Transverse colon (tissue), 4 donors: ENCODE results near the gene FAM171A1. TPM values are rescaled to one million over a fixed set of nuclear protein-coding genes. Genes with fewer than 3 reads are reported as not detected.

Source experiments
- DNase-seq: peaks from one replicate; pipeline ENCODE4 v3.0.0-alpha.2; 2019
- H3K27ac ChIP-seq, 4 donors: fragments of 200-600 bp; sonication (generic); 2 replicates each; pipeline ENCODE4 v1.5.1; 2016 to 2018; ENCODE audit warnings: inconsistent platforms in 4 of 4
- H3K27me3 ChIP-seq: fragments of 200-600 bp; sonication (generic); 2 replicates; pipeline ENCODE4 v1.5.1; 2017; ENCODE audit warnings: inconsistent platforms
- H3K36me3 ChIP-seq, 4 donors: fragments of 200-600 bp; sonication (generic); 2 replicates each; pipeline ENCODE4 v1.5.1; 2017 to 2019; ENCODE audit warnings: inconsistent platforms in 4 of 4
- H3K4me1 ChIP-seq, 4 donors: fragments of 200-600 bp; sonication (generic); 2 replicates each; pipeline ENCODE4 v1.5.1; 2017 to 2020; ENCODE audit warnings: inconsistent platforms in 4 of 4
- H3K4me3 ChIP-seq, 4 donors: fragments of 200-600 bp; sonication (generic); 1 replicate in 1 of 4; 2 replicates in 3 of 4; pipeline versions ENCODE4 v1.5.1 to v1.6.1; 2017 to 2019; ENCODE audit warnings: inconsistent platforms in 4 of 4
- H3K9me3 ChIP-seq, 2 donors: fragments of 200-600 bp; sonication (generic); 2 replicates each; pipeline ENCODE4 v1.5.1; 2017 to 2019; ENCODE audit warnings: inconsistent platforms in 2 of 2
- CTCF ChIP-seq, 5 experiments: fragments of 200-600 bp in 3 of 5; fragments of 450-650 bp in 2 of 5; sonication (generic) in 3 of 5; IDR thresholded peaks; 1 replicate in 2 of 5; 2 replicates in 3 of 5; pipeline ENCODE4 v1.5.1; 2016 to 2017; ENCODE audit warnings: antibody characterized with exemption in 5 of 5, inconsistent platforms in 3 of 5, mild to moderate bottlenecking in 2 of 5, moderate library complexity in 1 of 5
- EP300 ChIP-seq: sonication (generic); formaldehyde crosslinking; IDR thresholded peaks from one replicate; pipeline ENCODE4 v1.6.1; 2017; ENCODE audit warnings: antibody characterized with exemption, low read depth
- POLR2A ChIP-seq: fragments of 450-650 bp; IDR thresholded peaks from one replicate; pipeline ENCODE4 v1.6.1; 2016; ENCODE audit warnings: antibody characterized with exemption, mild to moderate bottlenecking, moderate library complexity
- POLR2AphosphoS5 ChIP-seq, 3 donors: sonication (generic); formaldehyde crosslinking; IDR thresholded peaks; one replicate each; pipeline ENCODE4 v1.6.1; 2016; ENCODE audit warnings: antibody characterized with exemption in 3 of 3
- WGBS, 2 donors: methylation state at CpG; one replicate each; pipeline ENCODE4 v1.1.5; 2018; ENCODE audit warnings: low coverage in 1 of 2; 5-methylcytosine and 5-hydroxymethylcytosine counted together
- in situ Hi-C, 4 donors: fragments of 200-750 bp; cut with MboI; loops; one replicate each; pipeline versions ENCODE4 v1.15.0 to v1.15.1; 2017; ENCODE audit warnings: low sequenced_read_pairs in 3 of 4, low pct_ligation_motif_present in 1 of 4, low pct_unique_long_range_greater_than_20kb in 1 of 4
- intact Hi-C: fragments of 100-400 bp; cut with DNase I; formaldehyde crosslinking; loops from one replicate; pipeline ENCODE4 v1.15.1; 2023; ENCODE audit warnings: low total_unique reads
- total RNA-seq, 4 donors: library from RNA; depleted of rRNA; stranded (reverse); fragments of >200 nt; gene quantifications; one replicate each; pipeline ENCODE4 v1.1.0, GENCODE V29; 2016

Gene FAM171A1
- total RNA-seq, 4 donors from 2014 or later, result 29.2 to 42.2 (median 38.2) TPM

DNA sequence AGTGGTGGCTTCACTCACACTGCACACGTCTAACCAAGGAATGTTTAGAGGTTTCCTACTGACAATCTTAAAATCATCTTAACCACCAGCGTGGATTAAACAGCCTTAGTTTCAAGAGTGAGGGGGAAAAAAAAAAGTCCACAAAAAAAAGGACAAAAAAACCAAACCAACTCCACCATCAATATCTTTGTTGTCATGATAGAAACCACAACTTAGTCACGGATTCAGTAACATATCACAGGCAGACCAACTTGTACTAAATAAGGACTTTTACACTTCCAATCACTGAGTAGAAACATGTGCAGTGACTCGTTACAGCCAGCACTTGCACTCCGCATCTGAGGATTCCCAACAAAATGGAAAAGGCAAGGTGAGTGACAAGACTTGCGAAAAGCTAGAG, 46.5 kb downstream of the FAM171A1 start:
- intact Hi-C loops, result no loop called here
- Histone ChIP-seq H3K36me3 (no peaks in the 10 kb centered on the region), H3K4me1 (peaks cover 6 to 26% (median 17%) of the 10 kb centered on the region in 4 donors), H3K4me3 (no peak overlapping the region), H3K27me3 (no peaks in the 10 kb centered on the region), H3K27ac (no peak overlapping the region), H3K9me3 (no peaks in the 10 kb centered on the region)
- 75 to 77% methylated on average over 5 to 6 of the region's 6 CpGs for WGBS, 2 donors
- in situ Hi-C loops, result no loop called here
- TF ChIP-seq POLR2A, result no peak
- TF ChIP-seq POLR2AphosphoS5 (IDR thresholded peaks at IDR 0.05), result no peak
- no peak for TF ChIP-seq EP300
- no peak for TF ChIP-seq CTCF (IDR thresholded peaks at IDR 0.05)
- DNase-seq, result no peak

DNA sequence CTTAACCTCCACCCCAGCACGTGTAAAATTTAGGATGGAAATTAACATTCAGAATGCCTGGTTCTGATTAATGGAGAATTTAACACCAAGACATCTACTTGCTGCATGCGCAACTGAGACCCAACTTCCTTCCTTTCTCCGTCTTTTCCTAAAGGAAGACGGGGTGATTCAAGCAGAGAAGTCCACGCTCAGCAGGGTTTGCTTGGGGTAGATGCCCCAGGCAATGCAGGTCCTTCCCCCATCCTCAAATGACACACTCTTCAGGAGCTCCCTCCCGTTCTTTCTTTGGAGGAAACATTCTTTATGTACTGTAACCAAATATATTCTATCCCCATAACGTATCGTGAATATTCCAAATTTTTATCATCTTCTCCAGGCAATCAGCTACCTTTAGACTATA, 47.0 kb downstream of the FAM171A1 start:
- H3K4me3 ChIP-seq, result no peak overlapping the region
- H3K4me1 ChIP-seq, result peaks cover 6 to 25% (median 14%) of the 10 kb centered on the region in 4 donors
- H3K9me3 ChIP-seq, result no peaks in the 10 kb centered on the region
- H3K36me3 ChIP-seq, result no peaks in the 10 kb centered on the region
- 84 to 86% methylated on average over 5 to 8 of the region's 8 CpGs for WGBS, 2 donors
- in situ Hi-C loops (no loop called here), intact Hi-C loops (no loop called here)
- no peak overlapping the region for H3K27ac ChIP-seq
- no peaks in the 10 kb centered on the region for H3K27me3 ChIP-seq
- DNase-seq, result no peak
- no peak for TF ChIP-seq EP300
- no peak for TF ChIP-seq POLR2A
- no peak for TF ChIP-seq CTCF (IDR thresholded peaks at IDR 0.05)
- TF ChIP-seq POLR2AphosphoS5 (IDR thresholded peaks at IDR 0.05), result no peak

DNA sequence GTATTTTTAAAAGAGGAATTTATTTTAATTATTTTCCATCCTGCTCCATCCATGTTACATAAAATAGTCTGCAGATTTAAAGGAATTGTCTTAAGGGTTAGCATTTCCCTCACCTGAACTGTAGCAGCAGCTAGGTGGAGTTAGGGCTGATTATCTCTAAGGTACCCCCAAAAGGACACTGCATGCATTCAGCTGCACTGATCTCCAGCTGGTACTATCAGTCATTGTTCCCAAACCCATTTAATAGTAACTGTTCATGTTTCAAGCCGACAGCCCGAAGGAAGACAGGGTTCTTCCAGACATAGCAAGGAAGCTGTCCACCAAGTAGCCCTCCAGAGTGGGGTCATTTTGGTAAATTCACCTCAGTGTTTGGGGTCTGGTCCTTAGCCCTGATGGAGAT, 48.7 kb downstream of the FAM171A1 start:
- no peak for DNase-seq
- Histone ChIP-seq H3K36me3 (no peaks in the 10 kb centered on the region), H3K27ac (peak overlapping the region in 2 of 4 donors; percentile 17 to 39), H3K4me1 (peaks cover 6 to 26% (median 14%) of the 10 kb centered on the region in 4 donors), H3K9me3 (no peaks in the 10 kb centered on the region), H3K27me3 (no peaks in the 10 kb centered on the region), H3K4me3 (no peak overlapping the region)
- in situ Hi-C loops, result no loop called here
- WGBS, 2 donors, result 77% methylated on average over 2 of the region's 2 CpGs; no CpG with 5 or more reads in 1 of the 2 donors
- intact Hi-C loops, result no loop called here
- TF ChIP-seq POLR2AphosphoS5 (IDR thresholded peaks at IDR 0.05) (no peak), POLR2A (no peak), EP300 (no peak)

DNA sequence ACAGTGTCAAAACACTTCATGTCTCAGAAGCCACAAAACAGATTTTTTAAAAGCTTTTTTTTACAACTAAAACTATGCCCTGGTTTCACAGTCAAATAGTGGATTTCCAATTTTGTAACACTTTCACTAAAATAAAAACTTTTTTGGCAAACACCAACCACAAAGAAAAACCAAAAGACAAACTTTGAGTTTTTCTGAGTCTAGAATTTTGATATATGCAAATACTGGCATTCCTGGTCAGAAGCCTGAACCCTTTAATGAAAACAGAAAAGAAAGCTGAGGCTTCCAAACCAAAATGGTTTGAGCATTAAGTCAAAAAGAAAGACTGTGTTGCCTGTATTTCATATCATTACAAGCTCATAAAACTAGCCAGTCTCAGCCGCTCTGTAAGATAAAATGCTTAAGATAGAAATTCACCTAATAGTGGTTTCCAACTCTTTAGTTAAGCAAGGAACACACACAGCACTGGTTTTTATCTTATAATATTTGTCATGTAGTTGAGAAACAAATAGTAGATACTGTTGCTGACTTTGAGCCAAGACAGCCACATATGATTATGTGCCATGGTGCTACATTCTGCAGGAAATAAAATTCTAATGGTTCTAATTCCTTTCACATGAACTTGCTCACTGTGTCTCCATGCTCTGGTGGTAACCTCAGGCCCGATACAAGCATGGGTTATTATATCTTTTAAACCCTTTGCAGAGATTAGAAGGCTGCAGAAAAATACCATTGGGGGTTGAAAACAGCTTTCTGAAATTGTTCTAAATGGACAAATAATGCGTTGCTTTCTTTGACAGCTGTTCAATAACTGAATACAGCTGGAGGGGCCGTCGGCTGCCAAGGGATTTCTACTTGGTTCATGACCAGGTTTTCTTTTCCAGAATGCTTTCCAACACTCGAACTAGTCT, 49.4 kb downstream of the FAM171A1 start:
- H3K4me3 ChIP-seq, result no peak overlapping the region
- no peaks in the 10 kb centered on the region for H3K27me3 ChIP-seq
- no peak for DNase-seq
- intact Hi-C loops (no loop called here), in situ Hi-C loops (no loop called here)
- H3K36me3 ChIP-seq, result no peaks in the 10 kb centered on the region
- TF ChIP-seq CTCF (IDR thresholded peaks at IDR 0.05) (no peak), POLR2A (no peak), POLR2AphosphoS5 (IDR thresholded peaks at IDR 0.05) (no peak), EP300 (no peak)
- 31 to 34% methylated on average over 6 of the region's 6 CpGs for WGBS, 2 donors
- H3K9me3 ChIP-seq, result no peaks in the 10 kb centered on the region
- H3K27ac ChIP-seq, result peak overlapping the region in 2 of 4 donors; percentile 17 to 39
- H3K4me1 ChIP-seq, result peaks cover 6 to 32% (median 17%) of the 10 kb centered on the region in 4 donors
